ENCODE data around the gene CFAP70. TPM values are rescaled to one million over a fixed set of nuclear protein-coding genes. Genes with fewer than 3 reads are reported as not detected.

Gene CFAP70
- total RNA-seq, 4 donors from 2014 or later, result 0.94 to 7.0 (median 1.8) TPM

GRCh38 chr10:73310475-73310874, 48.2 kb downstream of the CFAP70 start:
- no peak overlapping the region for H3K4me3 ChIP-seq (ENCODE audit: low read depth, poor library complexity, severe bottlenecking)
- TF ChIP-seq CTCF (IDR thresholded peaks at IDR 0.05), result no peak
- no peak for TF ChIP-seq POLR2A (IDR thresholded peaks at IDR 0.05)
- no peak for DNase-seq (ENCODE audit: low spot score in 2 of 2)
- intact Hi-C loops (cut with DNase I; ENCODE audit: low total_unique reads), result no loop called here

- no peak overlapping the region for H3K4me3 ChIP-seq (ENCODE audit: low read depth, poor library complexity, severe bottlenecking)
- TF ChIP-seq POLR2A (IDR thresholded peaks at IDR 0.05) (no peak), CTCF (IDR thresholded peaks at IDR 0.05) (no peak)
- intact Hi-C loops (cut with DNase I; ENCODE audit: low total_unique reads), result no loop called here
- DNase-seq (ENCODE audit: low spot score in 2 of 2), result no peak
Measured at GRCh38 chr10:73307203-73307800, 51.4 kb downstream of the CFAP70 start.

GRCh38 chr10:73306171-73306708, 52.4 kb downstream of the CFAP70 start:
- no peak overlapping the region for H3K4me3 ChIP-seq (ENCODE audit: low read depth, poor library complexity, severe bottlenecking)
- TF ChIP-seq CTCF (IDR thresholded peaks at IDR 0.05) (no peak), POLR2A (IDR thresholded peaks at IDR 0.05) (no peak)
- intact Hi-C loops (cut with DNase I; ENCODE audit: low total_unique reads), result no loop called here
- no peak for DNase-seq (ENCODE audit: low spot score in 2 of 2)

GRCh38 chr10:73296946-73297345, 61.7 kb downstream of the CFAP70 start:
- 73 to 85% methylated on average over 3 of the region's 3 CpGs for WGBS, 2 donors
- TF ChIP-seq POLR2A (IDR thresholded peaks at IDR 0.05), result no peak
- no peak for TF ChIP-seq CTCF (IDR thresholded peaks at IDR 0.05)
- intact Hi-C loops (cut with DNase I; ENCODE audit: low total_unique reads), result no loop called here
- DNase-seq (ENCODE audit: low spot score in 2 of 2), result no peak
- H3K4me3 ChIP-seq (ENCODE audit: low read depth, poor library complexity, severe bottlenecking), result no peak overlapping the region

- 80% methylated on average over 3 of the region's 3 CpGs for WGBS, 2 donors
- intact Hi-C loops (cut with DNase I; ENCODE audit: low total_unique reads), result no loop called here
- TF ChIP-seq POLR2A (IDR thresholded peaks at IDR 0.05) (no peak), CTCF (IDR thresholded peaks at IDR 0.05) (no peak)
- no peak for DNase-seq (ENCODE audit: low spot score in 2 of 2)
- no peak overlapping the region for H3K4me3 ChIP-seq (ENCODE audit: low read depth, poor library complexity, severe bottlenecking)
Measured at GRCh38 chr10:73293461-73293860, 65.2 kb downstream of the CFAP70 start.

GRCh38 chr10:73289958-73290357, 68.7 kb downstream of the CFAP70 start:
- no peak for DNase-seq (ENCODE audit: low spot score in 2 of 2)
- WGBS, 2 donors, result 98 to 100% methylated on average over 1 of the region's 1 CpG
- TF ChIP-seq CTCF (IDR thresholded peaks at IDR 0.05), result no peak
- TF ChIP-seq POLR2A (IDR thresholded peaks at IDR 0.05), result no peak
- H3K4me3 ChIP-seq (ENCODE audit: low read depth, poor library complexity, severe bottlenecking), result no peak overlapping the region
- intact Hi-C loops (cut with DNase I; ENCODE audit: low total_unique reads), result no loop called here
